ENCODE measurements around the gene CPE. TPM values are rescaled to one million over a fixed set of nuclear protein-coding genes. Genes with fewer than 3 reads are reported as not detected.

CPE gene
- total and polyA plus RNA-seq, 8 donors = 22.9 to 547 (median 104) TPM

- no peak overlapping the region for H3K27ac ChIP-seq
- H3K27me3 ChIP-seq = no peaks in the 10 kb centered on the region
- intact Hi-C loops (cut with DNase I) = no loop called here
- H3K4me3 ChIP-seq = no peak overlapping the region
- 93 to 100% methylated on average over 1 of the region's 1 CpG for WGBS, 2 donors
- H3K36me3 ChIP-seq = no peaks in the 10 kb centered on the region
- no peak for FAIRE-seq
- no peak for TF ChIP-seq CTCF (IDR thresholded peaks at IDR 0.05)
- H3K9me3 ChIP-seq = no peaks in the 10 kb centered on the region
- no peak for DNase-seq
- peak in 2 of 4 donors; percentile 38 to 39 for ATAC-seq
- peaks cover 0 to 7% (median 0%) of the 10 kb centered on the region in 3 donors for H3K4me1 ChIP-seq
Measured at GRCh38 chr4:165384598-165384997, 5.8 kb downstream of the CPE start.

- H3K27me3 ChIP-seq = no peaks in the 10 kb centered on the region
- 91 to 95% methylated on average over 4 of the region's 4 CpGs for WGBS, 2 donors
- DNase-seq (no peak), ATAC-seq (no peak), FAIRE-seq (no peak)
- no peaks in the 10 kb centered on the region for H3K9me3 ChIP-seq
- H3K4me3 ChIP-seq = no peak overlapping the region
- H3K36me3 ChIP-seq = no peaks in the 10 kb centered on the region
- intact Hi-C loops (cut with DNase I) = no loop called here
- no peak overlapping the region for H3K27ac ChIP-seq
- H3K4me1 ChIP-seq = peaks cover 0 to 7% (median 0%) of the 10 kb centered on the region in 3 donors
- no peak for TF ChIP-seq CTCF (IDR thresholded peaks at IDR 0.05)
Measured at GRCh38 chr4:165385126-165385525, 6.3 kb downstream of the CPE start.

- DNase-seq (no peak), FAIRE-seq (no peak), ATAC-seq (no peak)
- no peaks in the 10 kb centered on the region for H3K4me1 ChIP-seq
- intact Hi-C loops (cut with DNase I) = no loop called here
- TF ChIP-seq CTCF (IDR thresholded peaks at IDR 0.05) = no peak
- no peaks in the 10 kb centered on the region for H3K9me3 ChIP-seq
- no peaks in the 10 kb centered on the region for H3K36me3 ChIP-seq
- H3K27me3 ChIP-seq = no peaks in the 10 kb centered on the region
- 90 to 93% methylated on average over 1 of the region's 1 CpG for WGBS, 2 donors
- H3K27ac ChIP-seq = no peak overlapping the region
- H3K4me3 ChIP-seq = no peak overlapping the region
Measured at GRCh38 chr4:165386328-165386727, 7.5 kb downstream of the CPE start.

GRCh38 chr4:165388756-165389155 lies 9.9 kb downstream of the CPE start:
- no peak for FAIRE-seq
- intact Hi-C loops (cut with DNase I) = no loop called here

GRCh38 chr4:165393051-165393450 lies 14.2 kb downstream of the CPE start:
- Histone ChIP-seq H3K27me3 (no peaks in the 10 kb centered on the region), H3K27ac (no peak overlapping the region), H3K9me3 (no peaks in the 10 kb centered on the region), H3K4me1 (no peaks in the 10 kb centered on the region), H3K4me3 (no peak overlapping the region), H3K36me3 (no peaks in the 10 kb centered on the region)
- FAIRE-seq (peak; percentile 13), DNase-seq (no peak), ATAC-seq (no peak)
- no peak for TF ChIP-seq CTCF (IDR thresholded peaks at IDR 0.05)
- intact Hi-C loops (cut with DNase I) = no loop called here

More at GRCh38 chr4:165388756-165389155, 9.9 kb downstream of the CPE start:
- H3K4me1 ChIP-seq = no peaks in the 10 kb centered on the region
- H3K36me3 ChIP-seq = no peaks in the 10 kb centered on the region
- no peaks in the 10 kb centered on the region for H3K27me3 ChIP-seq
- DNase-seq (no peak), ATAC-seq (no peak)
- TF ChIP-seq CTCF (IDR thresholded peaks at IDR 0.05) = no peak
- no peak overlapping the region for H3K27ac ChIP-seq
- no peaks in the 10 kb centered on the region for H3K9me3 ChIP-seq
- no peak overlapping the region for H3K4me3 ChIP-seq

Measured in pancreas (tissue), 10 donors.